HG02970 (cell line): ENCODE results near the gene RREB1.

Experiments used
- ATAC-seq: cut with Tn5 transposase; IDR thresholded peaks from one replicate; pipeline ENCODE4 v1.9.1; 2021; ENCODE audit warnings: mild to moderate bottlenecking, moderate library complexity, moderate number of reproducible peaks; ENCODE audit not compliant: unreplicated experiment, low FRiP score

RREB1 gene

DNA sequence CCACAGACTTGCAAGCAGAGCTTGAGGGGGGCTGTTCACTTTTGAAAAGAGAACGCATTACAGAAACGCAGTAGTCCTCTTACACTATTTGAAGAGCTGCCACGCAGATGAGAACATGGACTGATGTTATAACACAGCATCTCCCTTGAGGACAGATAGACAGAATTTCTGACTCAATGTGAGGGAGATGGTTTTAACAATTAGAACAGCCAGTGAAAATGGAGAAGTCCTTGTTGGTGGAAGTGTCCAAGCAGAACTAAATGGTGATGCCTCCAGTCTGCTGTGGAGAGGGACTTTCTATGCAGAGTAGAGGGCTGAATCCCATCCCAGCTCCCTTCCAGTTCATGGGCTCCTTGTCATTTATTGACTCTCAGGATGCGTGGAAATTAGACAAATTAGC lies 100.0 kb downstream of the RREB1 start:
- no peak for ATAC-seq

DNA sequence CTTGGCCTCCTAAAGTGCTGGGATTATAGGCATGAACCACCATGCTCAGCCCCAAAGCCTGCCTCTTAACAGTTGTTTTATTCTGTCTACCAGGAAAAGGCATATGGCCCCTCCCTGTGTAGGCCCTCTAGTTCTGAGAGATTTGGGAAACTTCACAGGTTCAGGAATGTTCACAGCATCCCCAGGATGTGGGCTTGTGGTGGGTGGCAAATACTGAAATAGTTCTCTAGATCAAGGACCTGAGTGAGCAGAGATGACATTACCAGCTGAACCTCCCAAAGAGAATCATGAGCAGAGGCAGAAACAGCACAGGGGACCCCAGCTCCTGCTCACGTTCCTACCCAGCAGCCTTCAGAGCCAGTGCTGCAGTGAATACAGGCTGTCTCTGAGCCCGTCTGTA lies 105.7 kb downstream of the RREB1 start:
- ATAC-seq: no peak

DNA sequence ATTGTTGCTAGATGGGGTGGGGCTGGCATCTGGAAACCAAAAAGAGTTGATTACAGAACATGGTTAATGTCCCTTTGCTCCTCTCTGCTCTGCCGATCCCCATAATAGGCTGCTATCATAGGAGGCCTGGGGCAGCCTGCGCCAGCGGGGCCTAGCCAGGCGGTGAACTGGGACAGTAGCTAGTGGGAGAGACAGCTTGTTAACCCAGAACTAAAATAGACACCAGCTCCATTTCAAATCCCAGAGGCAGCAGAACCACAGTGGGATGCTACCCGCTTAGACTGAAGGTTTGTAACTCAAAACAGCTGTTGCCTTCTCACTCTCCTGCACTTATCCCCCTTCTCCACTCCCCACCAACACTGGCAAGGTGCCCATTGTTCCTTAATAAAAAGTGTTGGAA lies 106.7 kb downstream of the RREB1 start:
- no peak for ATAC-seq

GRCh38 chr6:7215131-7215530 lies 107.4 kb downstream of the RREB1 start:
- ATAC-seq: no peak

- ATAC-seq: no peak
Measured at GRCh38 chr6:7215798-7216231, 108.1 kb downstream of the RREB1 start.

DNA sequence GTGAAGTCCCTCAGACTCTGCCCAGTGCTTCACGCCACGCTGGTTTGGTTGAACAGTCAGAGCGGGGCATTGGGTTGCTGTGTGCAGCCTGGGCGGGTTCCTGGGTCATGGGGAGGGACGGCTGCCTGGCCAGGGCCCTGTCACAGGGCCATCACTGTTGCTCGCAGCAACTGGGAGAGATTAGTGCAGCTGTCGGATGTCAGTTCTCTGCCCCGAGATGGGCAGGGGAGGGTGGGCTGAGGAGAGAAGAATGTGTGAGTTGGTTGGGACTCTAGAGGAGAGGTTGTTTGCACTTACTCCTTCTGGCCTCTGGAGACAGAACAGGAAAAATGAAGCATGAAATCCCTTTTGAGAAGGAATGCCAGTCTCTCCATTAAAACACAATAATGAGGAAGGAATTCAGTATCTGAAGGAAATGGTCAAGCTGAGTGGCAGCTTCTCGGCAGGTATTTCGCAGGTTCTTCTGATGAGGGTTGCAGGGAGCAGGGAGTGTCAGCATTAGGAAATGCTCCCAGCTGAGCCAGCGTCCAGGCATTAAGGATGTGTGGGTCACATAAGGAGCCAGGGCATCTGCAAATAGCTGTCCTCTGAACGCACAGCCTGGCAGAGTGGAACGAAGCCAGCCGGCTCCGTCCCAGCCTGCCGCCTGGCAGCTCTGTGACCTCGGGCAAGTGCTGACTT lies 109.3 kb downstream of the RREB1 start:
- no peak for ATAC-seq

DNA sequence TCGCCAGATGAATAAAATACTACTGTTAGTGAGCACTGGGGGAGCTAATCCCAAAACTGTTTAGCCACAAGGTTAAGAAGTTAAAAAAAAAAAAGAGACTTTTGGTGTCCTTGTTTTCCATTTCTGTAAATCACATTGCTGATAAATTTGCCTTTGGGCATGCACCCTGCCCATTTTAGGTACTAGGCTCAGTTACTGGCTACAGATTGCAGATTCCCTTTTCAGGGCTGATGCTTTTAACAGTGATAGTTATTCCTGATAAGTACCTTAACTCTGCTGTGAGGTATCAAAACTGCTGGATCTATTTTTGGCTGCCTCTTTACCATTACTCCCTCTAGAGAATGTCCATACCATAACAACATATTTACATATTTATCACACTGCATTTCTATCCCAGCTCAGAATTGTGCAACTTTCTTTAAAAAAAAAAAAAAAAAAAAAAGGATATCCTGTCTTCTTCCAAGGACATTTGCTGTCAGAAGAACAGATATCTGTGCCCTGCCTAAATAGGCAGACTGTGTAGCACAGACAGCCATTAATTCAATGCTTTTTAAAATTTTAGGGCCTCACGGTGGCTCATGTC lies 110.7 kb downstream of the RREB1 start:
- ATAC-seq: no peak

GRCh38 chr6:7219310-7219709 lies 111.5 kb downstream of the RREB1 start:
- no peak for ATAC-seq

DNA sequence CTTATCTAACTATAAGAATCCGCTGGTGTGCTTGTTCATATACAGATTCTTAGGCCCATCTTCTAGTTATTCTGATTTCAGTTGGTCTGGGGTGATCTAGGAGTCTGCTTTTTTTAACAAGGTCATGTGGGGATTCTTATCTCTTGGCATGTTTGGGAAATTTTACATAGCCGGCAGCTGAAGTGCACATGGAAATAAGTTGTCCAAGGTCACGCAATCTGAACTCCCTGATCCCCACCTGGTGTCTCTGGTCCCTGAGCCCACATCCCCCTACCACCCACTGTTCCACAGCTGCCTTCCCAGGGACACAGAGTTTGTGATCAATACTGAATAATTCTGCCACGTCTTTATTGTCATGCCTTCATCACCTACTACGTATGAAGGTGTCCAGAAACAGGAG lies 114.4 kb downstream of the RREB1 start:
- ATAC-seq: no peak

DNA sequence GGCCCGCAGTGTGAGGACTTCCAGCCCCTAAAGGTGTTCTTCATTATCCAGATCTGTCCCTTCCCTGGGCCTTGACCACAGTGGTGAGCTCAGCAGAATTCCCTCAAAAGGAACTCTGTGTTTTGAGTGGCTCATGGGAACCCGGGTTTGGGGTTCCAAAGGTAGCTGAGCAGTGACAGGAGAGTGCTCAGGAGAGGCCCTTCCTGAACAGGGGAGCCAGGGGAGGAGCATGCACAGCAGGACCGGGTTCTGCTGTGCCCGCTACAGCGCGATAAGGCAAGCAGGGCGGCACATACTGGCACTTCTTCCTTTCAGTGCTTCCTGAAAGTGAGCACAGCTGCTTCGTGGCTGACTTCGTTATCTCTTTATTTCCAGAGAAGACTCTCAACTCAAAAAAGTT lies 117.0 kb downstream of the RREB1 start:
- ATAC-seq: no peak

- no peak for ATAC-seq
Measured at GRCh38 chr6:7228662-7229375, 121.1 kb downstream of the RREB1 start.

GRCh38 chr6:7229376-7230326 lies 121.9 kb downstream of the RREB1 start:
- ATAC-seq: no peak

- ATAC-seq: no peak
Measured at GRCh38 chr6:7230327-7230691, 122.5 kb downstream of the RREB1 start.

GRCh38 chr6:7230956-7231713 lies 123.4 kb downstream of the RREB1 start:
- ATAC-seq: no peak

DNA sequence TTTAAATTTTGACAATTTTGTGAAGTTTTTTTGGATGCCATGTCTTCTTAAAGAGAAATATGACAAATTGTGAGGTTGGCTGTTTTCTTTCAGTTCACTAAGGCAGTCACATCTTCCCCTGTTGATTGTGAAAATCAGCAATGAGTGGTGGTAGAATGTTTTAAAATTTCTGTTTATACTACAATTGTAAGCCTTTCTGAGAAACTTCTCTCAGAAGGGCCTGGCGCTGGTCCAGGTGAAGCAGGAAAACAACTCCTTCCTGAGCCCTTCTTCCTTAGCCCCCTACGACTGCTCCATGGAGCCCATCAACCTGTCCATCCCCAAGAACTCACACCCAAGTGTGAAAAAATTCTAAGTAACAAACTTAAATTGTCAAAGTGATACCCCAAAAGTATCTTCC lies 124.6 kb downstream of the RREB1 start:
- ATAC-seq: no peak

DNA sequence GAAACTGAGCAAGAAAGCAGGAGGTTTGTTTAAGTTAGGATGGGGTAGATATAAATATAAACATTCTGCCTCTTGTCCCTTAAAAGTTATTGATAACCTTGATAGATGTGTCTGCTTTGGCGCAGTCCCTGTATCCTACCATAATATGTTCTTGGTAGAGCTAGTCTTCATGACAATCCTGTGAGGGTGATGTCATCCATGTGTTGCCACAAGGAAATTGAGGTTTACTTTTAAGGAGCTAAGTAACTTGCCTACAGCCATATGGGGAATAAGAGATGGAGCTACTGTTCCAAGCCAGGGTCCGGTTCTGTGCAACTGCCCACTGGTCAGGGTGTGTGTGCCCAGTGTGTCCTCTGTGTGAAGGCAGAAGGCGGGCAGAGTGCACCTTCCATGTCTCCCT lies 126.8 kb downstream of the RREB1 start:
- no peak for ATAC-seq

GRCh38 chr6:7235712-7236305 lies 128.0 kb downstream of the RREB1 start:
- ATAC-seq: no peak

GRCh38 chr6:7236306-7237209 lies 128.8 kb downstream of the RREB1 start:
- no peak for ATAC-seq
